HG03457 (cell line): Measurements from ENCODE around the gene CCNY.
"Not testable (repeated sequence)": the region's sequence is repeated elsewhere in the genome, so short reads cannot be mapped to it uniquely, and the experiment has no call there.

Experiments used
- ATAC-seq: cut with Tn5 transposase; IDR thresholded peaks from one replicate; pipeline ENCODE4 v1.9.1; 2021; ENCODE audit warnings: moderate number of reproducible peaks; ENCODE audit not compliant: unreplicated experiment

Gene CCNY

DNA sequence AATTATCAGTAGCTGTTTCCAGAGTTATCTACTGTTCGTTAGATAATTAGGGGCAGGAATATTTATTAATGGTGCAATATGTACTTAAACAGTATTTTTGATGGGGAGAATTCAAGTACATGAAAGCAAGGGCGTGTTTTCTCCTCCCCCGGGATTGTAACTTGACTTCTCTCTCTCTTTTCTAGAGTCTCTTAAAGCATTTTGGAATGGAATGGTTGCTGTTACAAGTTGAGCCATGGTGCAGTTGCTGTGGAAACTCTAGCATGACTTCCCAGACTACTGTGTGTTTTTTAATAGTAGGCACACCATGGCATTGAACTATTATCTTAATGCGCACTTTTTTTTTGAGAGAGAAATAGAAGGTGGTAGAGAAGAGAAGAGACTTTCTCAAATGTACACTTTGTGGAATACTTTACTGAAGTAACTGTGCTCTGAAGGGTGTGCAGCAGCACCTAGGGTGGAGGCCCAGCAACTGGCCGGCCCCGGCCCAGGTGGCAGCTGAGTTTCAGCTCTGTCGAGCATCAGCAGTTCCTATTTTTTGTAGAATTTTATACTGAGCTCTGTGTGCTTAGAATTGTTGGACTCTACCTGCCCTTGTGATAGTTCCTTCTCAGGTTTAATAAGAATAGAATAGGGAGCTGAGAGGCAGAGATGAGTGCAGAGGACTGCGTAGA is 64.4 kb downstream of the CCNY start:
- no peak for ATAC-seq

DNA sequence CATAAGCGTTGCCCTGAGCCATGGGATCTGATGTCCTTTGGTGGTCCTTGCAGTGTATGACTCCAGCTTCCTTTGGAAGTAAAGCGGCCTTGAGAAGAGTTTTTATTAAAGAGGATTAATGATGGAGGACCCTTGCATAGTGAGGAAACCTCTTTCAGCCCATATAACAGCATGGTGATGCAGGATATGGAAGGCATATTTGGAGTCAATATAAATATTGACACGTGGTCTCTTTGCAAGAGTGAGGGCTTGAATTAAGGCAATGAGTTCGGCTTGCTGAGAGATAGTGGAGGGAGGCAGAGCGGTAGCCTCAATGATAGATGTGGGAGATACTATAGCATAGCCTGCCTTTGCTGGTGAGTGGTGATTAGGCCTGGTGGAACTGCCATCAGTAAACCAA is 67.2 kb downstream of the CCNY start:
- ATAC-seq = not testable (repeated sequence)

DNA sequence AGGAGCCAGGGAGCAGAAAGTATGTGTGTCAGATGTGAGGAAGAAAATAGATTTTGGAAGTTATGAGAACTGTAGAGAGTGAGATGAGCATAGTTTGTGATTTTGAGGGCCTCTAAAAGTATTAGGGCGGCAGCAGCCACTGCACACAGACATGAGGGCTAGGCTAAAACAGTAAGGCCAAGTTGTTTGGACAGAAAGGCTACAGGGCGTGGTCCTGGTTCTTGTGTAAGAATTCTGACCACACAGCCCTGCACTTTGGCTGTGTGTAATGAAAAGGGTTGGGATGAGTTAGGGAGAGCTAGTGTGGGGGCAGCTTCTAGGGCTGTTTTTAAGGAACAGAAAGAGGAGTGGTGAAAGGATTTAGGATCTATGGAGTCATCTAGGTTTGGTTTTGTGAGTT is 67.8 kb downstream of the CCNY start:
- not testable (repeated sequence) for ATAC-seq

DNA sequence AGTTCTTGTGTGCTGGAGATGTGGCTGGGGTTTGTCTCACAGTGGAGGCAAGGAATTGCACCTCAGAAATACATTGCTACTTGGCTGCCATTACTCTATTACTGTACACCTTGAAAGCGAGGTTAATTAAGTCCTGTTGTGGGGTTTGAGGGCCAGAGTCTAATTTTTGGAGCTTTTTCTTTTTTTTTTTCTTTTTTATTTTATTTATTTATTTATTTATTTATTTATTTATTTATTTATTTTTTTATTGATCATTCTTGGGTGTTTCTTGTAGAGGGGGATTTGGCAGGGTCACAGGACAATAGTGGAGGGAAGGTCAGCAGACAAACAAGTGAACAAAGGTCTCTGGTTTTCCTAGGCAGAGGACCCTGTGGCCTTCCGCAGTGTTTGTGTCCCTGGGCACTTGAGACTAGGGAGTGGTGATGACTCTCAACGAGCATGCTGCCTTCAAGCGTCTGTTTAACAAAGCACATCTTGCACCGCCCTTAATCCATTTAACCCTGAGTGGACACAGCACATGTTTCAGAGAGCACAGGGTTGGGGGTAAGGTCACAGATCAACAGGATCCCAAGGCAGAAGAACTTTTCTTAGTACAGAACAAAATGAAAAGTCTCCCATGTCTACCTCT is 69.8 kb downstream of the CCNY start:
- not testable (repeated sequence) for ATAC-seq

DNA sequence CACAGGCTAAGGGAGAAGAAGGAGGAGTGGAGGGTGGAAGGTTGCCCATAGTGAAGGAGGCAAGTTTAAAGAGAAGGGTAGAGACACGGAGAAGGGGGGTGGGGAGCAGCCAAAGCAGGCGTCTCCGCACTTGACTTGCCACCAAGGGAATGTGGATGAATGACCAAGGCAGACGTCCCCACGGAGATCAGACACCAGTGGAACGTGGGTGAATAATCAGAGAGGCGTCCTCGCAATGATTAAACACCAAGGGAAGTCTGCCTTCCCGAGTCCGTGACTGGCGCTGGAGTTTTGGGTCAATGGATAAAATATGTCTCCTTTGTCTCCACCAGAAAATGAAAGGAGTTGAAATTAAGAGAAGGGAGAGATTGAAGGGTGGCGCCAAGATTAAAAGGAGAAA is 71.4 kb downstream of the CCNY start:
- not testable (repeated sequence) for ATAC-seq

DNA sequence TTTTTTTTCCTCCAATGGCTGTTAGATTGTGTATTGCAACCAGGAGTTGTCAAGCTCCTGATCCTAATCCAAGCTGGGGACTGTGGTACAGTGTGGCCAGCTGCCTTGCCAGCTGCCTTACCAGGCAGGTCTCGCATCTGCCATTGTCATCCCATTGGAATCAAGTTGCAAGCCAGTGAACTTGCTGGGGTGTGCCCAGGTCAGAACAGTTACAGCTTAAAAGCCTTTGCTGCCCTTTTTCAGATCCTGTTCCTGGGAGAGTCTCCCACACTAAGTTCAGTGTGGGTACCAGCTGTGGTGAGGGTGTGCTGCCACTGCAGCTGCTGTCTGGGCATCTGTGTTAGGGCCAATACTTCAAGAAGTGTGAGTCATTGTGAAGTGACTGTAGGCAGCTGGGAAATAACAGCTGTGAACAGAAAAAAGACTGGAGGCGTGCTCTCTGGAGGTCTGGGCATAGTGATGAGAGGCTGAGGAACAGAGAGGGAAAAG is 72.8 kb downstream of the CCNY start:
- ATAC-seq = no peak

DNA sequence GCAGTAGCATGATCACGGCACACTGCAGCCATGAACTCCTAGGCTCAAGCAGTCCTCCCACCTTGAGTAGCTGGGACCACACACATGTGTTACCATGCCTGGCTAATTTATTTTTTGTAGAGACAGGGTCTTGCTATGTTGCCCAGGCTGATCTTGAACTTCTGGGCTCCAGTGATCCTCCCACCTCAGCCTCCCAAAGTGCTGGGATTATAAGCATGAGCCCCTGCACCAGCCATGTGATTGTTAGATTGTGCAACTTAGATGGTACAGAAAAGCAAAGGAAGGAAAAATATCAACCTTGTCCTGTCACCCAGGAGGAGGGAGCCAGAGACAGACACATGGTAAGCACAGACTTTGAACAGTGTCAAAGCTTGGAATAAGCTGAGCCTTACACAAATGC is 73.5 kb downstream of the CCNY start:
- ATAC-seq = no peak

DNA sequence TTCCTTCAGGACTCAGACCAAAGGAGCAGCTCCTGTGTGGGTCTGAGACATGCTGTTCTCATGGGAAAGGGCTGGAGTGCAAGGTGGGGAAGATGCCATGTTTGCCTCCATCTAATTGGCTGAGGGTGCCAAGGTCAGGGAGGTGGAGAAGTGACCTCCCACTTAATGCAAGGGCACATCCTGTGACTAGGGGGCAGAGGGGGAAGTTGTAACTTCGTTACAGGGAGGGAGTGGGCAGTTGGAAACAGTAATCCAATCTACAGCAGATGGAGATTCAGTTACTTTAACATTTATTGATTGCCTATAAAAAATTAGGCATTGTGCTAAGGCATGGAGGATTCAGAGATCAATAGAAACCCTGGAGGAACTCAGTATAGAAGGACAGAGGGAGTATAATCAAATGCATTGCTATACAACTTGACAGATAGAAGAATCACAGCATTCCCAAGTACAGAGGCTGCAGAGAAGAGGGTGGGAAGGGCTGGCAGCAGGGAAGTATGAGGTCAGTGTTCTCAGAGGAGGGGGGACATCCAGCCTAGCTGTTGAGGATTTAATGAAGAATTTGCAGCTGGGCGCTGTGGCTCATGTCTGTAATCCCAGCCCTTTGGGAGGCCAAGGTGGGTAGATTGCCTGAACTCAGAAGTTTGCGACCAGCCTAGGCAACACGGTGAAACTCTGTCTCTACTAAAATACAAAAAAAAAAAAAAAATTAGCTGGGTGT is 75.9 kb downstream of the CCNY start:
- ATAC-seq = no peak

DNA sequence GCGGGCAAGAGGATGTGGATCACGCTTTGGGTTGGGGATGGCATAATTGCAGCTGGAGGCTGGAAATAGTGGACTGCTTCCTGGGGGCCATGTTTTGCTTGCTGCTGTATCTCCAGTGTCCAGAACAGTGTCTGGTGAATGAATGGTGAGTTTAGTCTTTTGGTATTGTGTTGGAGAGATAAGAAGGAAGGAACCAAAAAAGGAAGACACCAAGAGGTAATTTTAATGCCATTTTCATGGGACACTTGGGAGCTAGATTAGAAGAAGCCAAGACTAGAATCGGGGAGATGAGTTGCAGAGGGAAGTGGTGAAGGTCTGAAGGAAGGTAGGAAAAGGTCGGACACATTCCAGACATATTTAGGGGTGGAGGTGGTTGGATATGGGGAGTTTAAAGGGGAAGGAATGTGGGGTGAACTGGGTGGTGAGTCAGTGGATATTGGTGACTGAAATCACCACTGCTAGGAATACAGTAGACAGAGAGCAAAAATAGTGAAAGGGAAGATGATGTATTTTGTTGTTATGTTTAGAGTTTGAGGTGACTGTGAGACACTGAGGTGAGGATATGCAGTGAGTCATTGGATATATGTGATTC is 76.7 kb downstream of the CCNY start:
- no peak for ATAC-seq

DNA sequence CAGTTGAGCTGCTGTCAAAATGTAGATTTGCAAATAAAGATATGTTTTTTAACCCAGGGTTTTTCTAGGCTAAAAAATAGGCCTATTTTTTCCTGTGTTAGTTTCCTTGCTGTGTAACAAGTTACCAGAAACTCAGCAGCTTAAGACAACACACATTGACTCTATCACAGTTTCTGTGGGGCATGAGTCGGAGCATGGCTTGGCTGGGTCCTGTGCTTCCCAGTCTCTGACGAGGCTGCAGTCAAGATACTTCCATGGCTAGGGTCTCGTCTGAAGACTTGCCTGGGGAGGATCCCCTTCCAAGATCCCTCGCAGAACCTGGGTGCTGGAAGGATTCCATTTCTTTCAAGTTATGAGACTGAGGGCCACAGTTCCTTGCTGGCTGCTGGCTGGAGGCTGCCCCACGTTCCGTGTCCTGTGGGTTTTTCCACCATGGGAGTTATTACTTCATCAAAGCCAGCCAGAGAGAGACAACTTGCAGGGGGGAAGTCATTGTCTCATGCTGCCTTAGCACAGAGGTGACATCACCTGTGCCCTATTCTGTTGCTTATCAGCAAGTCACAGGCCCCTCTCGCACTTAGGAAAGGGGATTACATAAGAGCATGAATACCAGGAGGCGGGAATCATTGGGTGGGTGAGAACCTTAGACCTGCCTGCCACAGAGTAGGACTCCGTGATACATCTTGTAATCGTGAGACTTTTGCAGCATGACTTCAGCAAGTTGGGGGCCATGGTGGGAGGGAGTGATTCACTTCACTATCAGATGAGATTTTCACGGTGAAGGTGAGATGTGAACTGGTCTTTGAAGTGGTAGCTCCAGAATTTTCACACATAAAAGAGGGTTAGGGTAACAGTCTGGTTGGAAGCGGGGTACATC is 77.9 kb downstream of the CCNY start:
- no peak for ATAC-seq

DNA sequence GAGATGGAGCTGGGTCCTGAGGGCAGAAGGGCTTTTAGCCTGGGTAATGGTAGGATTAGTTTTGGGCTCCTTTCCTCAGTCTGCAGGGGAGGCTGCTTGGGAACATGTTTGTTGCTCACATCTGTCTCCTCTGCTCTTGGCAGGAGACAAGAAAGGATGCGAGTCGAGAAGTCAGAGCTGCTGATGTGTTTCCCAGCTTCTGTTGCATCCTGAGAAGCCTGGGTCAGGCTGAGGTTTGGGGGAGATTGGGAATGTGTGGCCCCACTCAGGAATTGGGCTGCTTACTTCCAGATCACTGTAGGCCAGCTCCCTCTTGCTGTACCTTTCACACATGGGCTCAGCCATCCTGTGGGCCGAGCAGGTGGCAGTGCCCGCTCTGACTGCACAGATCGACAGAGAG is 79.2 kb downstream of the CCNY start:
- ATAC-seq = no peak

DNA sequence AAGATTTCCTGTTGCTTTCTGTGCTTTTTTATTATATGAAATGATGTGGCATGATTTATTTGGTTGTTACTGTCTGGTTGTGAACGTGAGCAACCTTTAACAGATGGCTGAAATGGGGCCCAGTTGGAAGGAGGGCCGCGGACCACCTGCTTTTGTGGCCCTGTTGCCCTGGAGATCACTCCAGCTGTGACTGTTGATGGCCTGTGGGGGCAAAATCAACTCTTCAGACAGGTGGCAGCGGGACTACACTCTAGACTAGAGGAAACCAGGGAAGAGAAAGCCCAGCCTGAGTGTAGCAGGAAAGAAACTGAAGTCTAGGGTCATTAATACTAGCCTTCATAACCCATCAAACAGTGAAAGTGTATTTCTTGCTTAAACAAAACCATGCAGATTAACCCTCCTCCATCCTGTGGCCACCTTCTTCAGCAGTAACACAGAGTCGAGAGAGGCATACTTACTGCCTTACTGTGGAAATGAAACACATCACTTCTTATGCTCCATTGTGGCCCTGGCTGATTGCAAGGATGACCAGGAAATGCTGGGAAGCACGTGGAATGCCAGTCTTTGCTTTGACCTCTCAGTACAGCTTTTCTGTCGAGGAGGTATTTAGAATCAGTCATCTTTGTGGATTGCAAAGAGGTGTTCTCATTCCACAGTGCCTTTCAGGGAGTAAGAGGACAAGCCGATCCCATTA is 80.5 kb downstream of the CCNY start:
- ATAC-seq = no peak

DNA sequence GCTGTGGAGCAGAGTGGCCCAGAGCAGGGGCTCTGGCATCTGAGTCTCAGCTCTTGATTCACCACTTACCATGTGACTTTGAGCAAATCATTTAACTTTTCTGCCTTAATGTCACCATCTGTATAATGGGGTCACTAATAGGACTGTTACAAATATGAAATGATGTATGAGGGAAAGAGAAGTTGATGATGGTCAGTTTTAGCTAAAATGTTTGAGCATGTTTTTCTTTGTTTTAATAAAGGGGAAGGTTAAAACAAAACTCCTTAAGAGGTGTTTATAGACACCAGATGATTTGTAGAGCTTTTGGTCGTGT is 81.0 kb downstream of the CCNY start:
- no peak for ATAC-seq

DNA sequence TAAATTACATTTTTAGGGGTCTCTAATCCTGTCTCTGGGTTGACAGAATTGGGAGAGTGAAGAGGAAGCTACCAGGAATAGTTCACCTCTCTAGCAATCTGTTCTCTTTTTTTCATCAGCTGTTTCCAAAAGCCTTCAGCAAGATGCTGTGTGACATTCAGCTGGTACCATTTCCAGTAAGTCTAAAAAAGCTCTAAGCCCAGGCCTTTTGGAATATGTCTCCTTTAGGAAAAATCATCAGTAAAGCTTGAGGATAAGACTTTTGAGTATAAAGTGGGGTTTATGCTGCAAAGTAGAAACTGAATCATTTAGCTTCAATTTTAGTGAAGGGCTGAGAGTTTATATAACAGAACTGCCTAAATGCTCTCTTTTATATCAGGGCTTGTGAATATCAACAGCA is 81.5 kb downstream of the CCNY start:
- no peak for ATAC-seq

DNA sequence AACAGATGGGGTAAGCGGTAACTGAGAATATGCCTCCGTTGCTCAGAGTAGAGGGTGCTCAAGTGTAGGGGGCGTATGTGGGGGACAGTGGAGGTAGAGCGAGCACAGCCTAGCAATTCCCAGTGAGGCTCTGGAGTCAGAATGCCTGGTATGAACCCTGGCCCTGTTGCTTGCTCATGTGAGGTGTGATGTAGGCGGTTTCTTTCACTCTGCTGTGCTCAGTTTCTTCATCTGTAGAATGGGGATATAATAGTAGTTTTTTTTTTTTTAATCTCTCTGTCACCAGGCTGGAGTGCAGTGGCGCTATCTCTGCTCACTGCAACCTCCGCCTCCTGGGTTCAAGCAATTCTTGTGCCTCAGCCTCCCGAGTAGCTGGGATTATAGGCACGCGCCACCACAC is 82.3 kb downstream of the CCNY start:
- ATAC-seq = not testable (repeated sequence)

DNA sequence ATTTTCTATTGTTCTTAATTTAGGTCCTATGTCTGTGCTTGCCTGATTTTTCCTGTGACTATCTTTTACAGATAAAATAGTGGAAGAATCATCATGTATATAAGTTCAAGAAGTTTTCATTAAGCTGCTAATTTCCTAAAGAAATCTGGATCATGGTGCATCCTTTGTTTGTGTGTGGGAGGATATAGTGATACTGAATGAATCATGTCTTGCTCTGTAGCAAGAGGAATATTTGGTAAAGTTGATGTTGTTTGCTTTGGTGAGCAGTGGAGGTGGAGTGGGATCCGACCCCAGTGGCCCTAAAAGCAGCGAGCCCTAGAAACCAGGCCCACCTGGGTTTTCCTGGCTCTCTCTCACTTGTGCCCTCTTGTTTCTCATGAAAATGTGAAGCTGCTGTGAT is 83.7 kb downstream of the CCNY start:
- no peak for ATAC-seq

DNA sequence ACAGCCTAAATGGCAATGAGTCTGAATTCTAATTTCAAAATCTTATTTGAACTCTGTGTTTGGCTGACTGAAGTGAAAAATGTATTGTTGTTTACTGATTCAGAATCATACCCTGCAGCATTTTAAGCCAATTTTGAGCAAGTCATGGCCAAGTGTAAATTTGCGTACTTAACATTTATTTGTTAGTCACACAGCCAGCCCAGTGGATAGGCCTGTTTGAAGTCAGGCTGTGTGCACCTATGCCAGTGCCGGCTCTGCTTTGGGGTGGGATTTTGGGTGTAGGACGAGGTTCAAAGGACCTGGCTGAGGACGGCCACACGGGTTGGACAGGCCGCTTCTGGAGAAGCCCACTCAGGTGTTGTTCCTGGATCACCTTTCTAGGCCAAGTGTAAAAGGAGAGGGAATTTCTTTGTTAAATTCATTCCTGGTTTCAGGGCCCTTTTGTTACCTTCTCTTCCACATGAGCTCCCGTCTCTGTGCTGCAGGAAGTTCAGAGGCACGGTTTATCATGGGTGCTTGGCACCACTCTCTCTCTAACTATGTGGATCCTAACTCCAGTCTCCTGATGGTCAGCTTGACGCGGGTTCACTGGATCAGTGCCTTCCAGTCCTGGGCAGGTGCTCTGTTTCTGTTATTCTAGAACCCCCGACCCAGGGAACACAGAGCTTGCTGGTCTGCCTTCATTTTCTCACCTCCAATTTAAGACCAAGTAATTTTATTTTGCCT is 84.7 kb downstream of the CCNY start:
- no peak for ATAC-seq

DNA sequence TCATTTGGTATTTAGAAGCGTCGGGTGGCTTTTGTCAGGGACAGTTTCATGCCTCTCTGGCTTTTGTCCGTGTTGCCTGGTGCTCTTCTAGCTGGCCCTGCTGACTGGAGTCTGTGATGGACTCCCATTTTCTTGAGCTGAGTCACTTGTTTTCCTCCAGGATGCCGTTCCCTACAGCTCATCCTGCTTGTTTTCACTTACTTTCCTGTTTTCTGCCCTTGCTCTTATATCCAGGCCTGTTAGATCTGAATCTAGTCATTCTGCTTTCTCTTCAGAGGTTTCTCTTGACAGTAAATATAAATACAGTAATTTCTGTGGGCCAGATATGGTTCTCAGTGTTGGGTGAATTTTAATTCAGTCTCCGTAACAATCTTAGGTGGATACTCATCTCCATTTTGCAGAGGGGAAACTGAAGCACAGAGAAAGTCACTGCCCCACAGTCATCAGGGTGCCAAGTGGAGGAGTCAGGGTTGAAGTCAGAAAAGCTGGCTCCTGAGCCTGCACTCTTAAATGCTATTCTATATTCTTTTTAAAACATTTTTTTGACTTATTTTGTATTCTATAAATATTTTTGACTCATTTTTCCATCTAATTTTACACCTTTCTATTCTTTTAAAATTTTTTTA is 85.4 kb downstream of the CCNY start:
- no peak for ATAC-seq

DNA sequence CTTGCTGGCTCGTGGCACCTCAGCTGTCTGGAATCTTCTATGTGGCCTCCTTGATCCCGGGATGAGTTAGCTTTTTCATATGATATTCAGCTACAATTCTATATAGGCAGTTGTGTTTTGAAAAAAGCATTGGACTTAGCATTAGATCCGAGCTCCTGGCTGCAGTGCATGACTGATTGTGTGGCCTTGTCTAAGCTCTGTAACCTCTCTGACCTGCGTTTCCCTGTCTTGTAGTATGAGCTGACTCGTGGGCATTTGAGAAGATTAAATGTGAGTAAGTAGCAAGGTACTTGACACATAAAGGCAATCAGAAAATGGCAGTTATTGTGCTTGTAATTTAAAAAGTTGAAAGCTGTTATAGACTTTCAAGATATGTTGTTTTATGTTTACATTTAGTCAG is 85.9 kb downstream of the CCNY start:
- ATAC-seq = no peak
